GM21737 (cell line): ENCODE results near the gene PILRB.
A peak's percentile ranks its signal among the peaks of the same experiment; 100 is the strongest.

Experiments
- ATAC-seq: cut with Tn5 transposase; IDR thresholded peaks from one replicate; pipeline ENCODE4 v1.9.1; 2021; ENCODE audit warnings: mild to moderate bottlenecking, moderate library complexity; ENCODE audit not compliant: unreplicated experiment

Gene PILRB

GRCh38 chr7:100400656-100401055, 42.7 kb downstream of the PILRB start:
- ATAC-seq, result no peak

GRCh38 chr7:100401811-100402210, 43.9 kb downstream of the PILRB start:
- no peak for ATAC-seq

- ATAC-seq, result no peak
These were observed 44.3 kb downstream of the PILRB start for GRCh38 chr7:100402241-100402640.

- no peak for ATAC-seq
These were observed 48.9 kb downstream of the PILRB start for GRCh38 chr7:100406767-100407166.

- ATAC-seq, result peak; percentile 59
These were observed 49.6 kb downstream of the PILRB start for GRCh38 chr7:100407285-100408180.

- ATAC-seq, result no peak
These were observed 53.2 kb downstream of the PILRB start for GRCh38 chr7:100411101-100411500.

- no peak for ATAC-seq
These were observed 55.4 kb downstream of the PILRB start for GRCh38 chr7:100413346-100413745.

GRCh38 chr7:100413889-100414288, 56.0 kb downstream of the PILRB start:
- peak; percentile 51 for ATAC-seq

GRCh38 chr7:100415448-100415847, 57.5 kb downstream of the PILRB start:
- no peak for ATAC-seq
